HuH-7.5 (cell line): ENCODE results near the gene NGF.
"Not testable (repeated sequence)": the region's sequence is repeated elsewhere in the genome, so short reads cannot be mapped to it uniquely, and the experiment has no call there.

Source experiments
- DNase-seq: peaks from one replicate; pipeline ENCODE4 v3.0.0; 2011; ENCODE audit warnings: low spot score

NGF gene

GRCh38 chr1:115337633-115338456 is at the start of gene NGF:
Gene NGF (minus strand): TSS chr1:115338249. CDS start chr1:115286795, 51,454 bp downstream.
- DNase-seq: no peak

GRCh38 chr1:115383455-115383854 is 45.4 kb upstream of the NGF start:
- DNase-seq: not testable (repeated sequence)

GRCh38 chr1:115379943-115380342 is 41.9 kb upstream of the NGF start:
- DNase-seq: no peak

GRCh38 chr1:115377411-115377810 is 39.4 kb upstream of the NGF start:
- no peak for DNase-seq

GRCh38 chr1:115374598-115374997 is 36.5 kb upstream of the NGF start:
- no peak for DNase-seq

- no peak for DNase-seq
These were observed 35.3 kb upstream of the NGF start for GRCh38 chr1:115373305-115373704.

- no peak for DNase-seq
These were observed 27.7 kb upstream of the NGF start for GRCh38 chr1:115365738-115366137.

- DNase-seq: no peak
These were observed 26.7 kb upstream of the NGF start for GRCh38 chr1:115364780-115365155.

GRCh38 chr1:115364046-115364779 is 26.2 kb upstream of the NGF start:
- DNase-seq: no peak

GRCh38 chr1:115363171-115363570 is 25.1 kb upstream of the NGF start:
- no peak for DNase-seq

GRCh38 chr1:115360505-115361129 is 22.6 kb upstream of the NGF start:
- not testable (repeated sequence) for DNase-seq

GRCh38 chr1:115359787-115360452 is 21.9 kb upstream of the NGF start:
- not testable (repeated sequence) for DNase-seq

- no peak for DNase-seq
These were observed 18.3 kb upstream of the NGF start for GRCh38 chr1:115356356-115356755.

GRCh38 chr1:115355069-115355468 is 17.0 kb upstream of the NGF start:
- DNase-seq: no peak

GRCh38 chr1:115351143-115351542 is 13.1 kb upstream of the NGF start:
- no peak for DNase-seq

GRCh38 chr1:115348636-115349035 is 10.6 kb upstream of the NGF start:
- DNase-seq: no peak

GRCh38 chr1:115347282-115347681 is 9.2 kb upstream of the NGF start:
- no peak for DNase-seq

GRCh38 chr1:115343200-115343737 is 5.2 kb upstream of the NGF start:
- DNase-seq: no peak

- DNase-seq: no peak
These were observed 3.9 kb upstream of the NGF start for GRCh38 chr1:115341948-115342347.

- DNase-seq: no peak
These were observed 2.8 kb upstream of the NGF start for GRCh38 chr1:115340879-115341278.

GRCh38 chr1:115338457-115338820 is 390 bp upstream of the NGF start:
- DNase-seq: no peak

GRCh38 chr1:115337276-115337632 is 795 bp downstream of the NGF start:
- DNase-seq: no peak
